H9 (cell line): ENCODE data around the gene TTC28. TPM values are rescaled to one million over a fixed set of nuclear protein-coding genes. Genes with fewer than 3 reads are reported as not detected.

Source experiments
- DNase-seq: peaks from one replicate; pipeline ENCODE4 v3.0.0-alpha.2; 2017
- H2AFZ ChIP-seq: one replicate; pipeline ENCODE4 v1.6.1; 2013; ENCODE audit warnings: mild to moderate bottlenecking, low read length, control low read depth, moderate library complexity
- H2AK5ac ChIP-seq: 2 replicates; pipeline ENCODE4 v1.6.1; 2013; ENCODE audit warnings: low read length, control low read depth, mixed read lengths; ENCODE audit not compliant: insufficient read length
- H2BK120ac ChIP-seq: one replicate; pipeline ENCODE4 v1.6.1; 2013; ENCODE audit warnings: low read depth, mild to moderate bottlenecking, low read length, control low read depth, inconsistent platforms; ENCODE audit not compliant: poor library complexity, severe bottlenecking
- H2BK12ac ChIP-seq: 2 replicates; pipeline ENCODE4 v1.6.1; 2013; ENCODE audit warnings: low read length, control low read depth, mixed read lengths, low read depth; ENCODE audit not compliant: insufficient read length
- H2BK15ac ChIP-seq: 2 replicates; pipeline ENCODE4 v1.6.1; 2013; ENCODE audit warnings: low read depth, low read length, control low read depth
- H2BK20ac ChIP-seq: one replicate; pipeline ENCODE4 v1.6.1; 2013; ENCODE audit warnings: low read depth, mild to moderate bottlenecking, low read length, control low read depth, inconsistent platforms; ENCODE audit not compliant: poor library complexity, severe bottlenecking
- H2BK5ac ChIP-seq: 2 replicates; pipeline ENCODE4 v1.6.1; 2013; ENCODE audit warnings: low read length, control low read depth, mixed read lengths; ENCODE audit not compliant: insufficient read length
- H3K14ac ChIP-seq: 2 replicates; pipeline ENCODE4 v1.6.1; 2013; ENCODE audit warnings: low read length, control low read depth; ENCODE audit not compliant: insufficient read depth
- H3K18ac ChIP-seq: 2 replicates; pipeline ENCODE4 v1.6.1; 2013; ENCODE audit warnings: low read depth, mild to moderate bottlenecking, mixed read lengths, low read length, control low read depth; ENCODE audit not compliant: insufficient read length
- H3K23ac ChIP-seq: 2 replicates; pipeline ENCODE4 v1.6.1; 2013; ENCODE audit warnings: low read length, control low read depth, mixed read lengths, low read depth; ENCODE audit not compliant: insufficient read length
- H3K23me2 ChIP-seq: 2 replicates; pipeline ENCODE4 v1.6.1; 2013; ENCODE audit warnings: low read depth, mild to moderate bottlenecking, mixed read lengths, low read length, control low read depth; ENCODE audit not compliant: insufficient read length, poor library complexity, severe bottlenecking
- H3K27ac ChIP-seq: 2 replicates; pipeline ENCODE4 v1.5.1; 2013; ENCODE audit warnings: low read length, control low read depth, mixed read lengths, low read depth; ENCODE audit not compliant: insufficient read length
- H3K27me3 ChIP-seq: 2 replicates; pipeline ENCODE4 v1.6.1; 2013; ENCODE audit warnings: low read length, control low read depth, inconsistent platforms; ENCODE audit not compliant: insufficient read depth
- H3K4ac ChIP-seq: 2 replicates; pipeline ENCODE4 v1.6.1; 2013; ENCODE audit warnings: low read depth, mild to moderate bottlenecking, control low read depth, inconsistent platforms, low read length, moderate library complexity
- H3K4me1 ChIP-seq: 2 replicates; pipeline ENCODE4 v1.6.1; 2013; ENCODE audit warnings: low read length, control low read depth, inconsistent platforms; ENCODE audit not compliant: insufficient read depth
- H3K4me2 ChIP-seq: 2 replicates; pipeline ENCODE4 v1.6.1; 2013; ENCODE audit warnings: low read length, control low read depth, mixed read lengths; ENCODE audit not compliant: insufficient read length, insufficient read depth
- H3K56ac ChIP-seq: 2 replicates; pipeline ENCODE4 v1.6.1; 2013; ENCODE audit warnings: low read depth, mild to moderate bottlenecking, mixed read lengths, low read length, control low read depth; ENCODE audit not compliant: insufficient read length
- H3K79me1 ChIP-seq: 2 replicates; pipeline ENCODE4 v1.6.1; 2013; ENCODE audit warnings: low read depth, mild to moderate bottlenecking, moderate library complexity, low read length, control low read depth, inconsistent platforms; ENCODE audit not compliant: insufficient read depth, poor library complexity, severe bottlenecking
- H3K79me2 ChIP-seq: 2 replicates; pipeline ENCODE4 v1.6.1; 2013; ENCODE audit warnings: low read length, control low read depth, inconsistent platforms; ENCODE audit not compliant: insufficient read depth
- H3K9ac ChIP-seq: 2 replicates; pipeline ENCODE4 v1.6.1; 2013; ENCODE audit warnings: low read length, control low read depth, mixed read lengths; ENCODE audit not compliant: insufficient read length; ENCODE audit errors: extremely low read depth
- H3K9me3 ChIP-seq: one replicate; pipeline ENCODE4 v1.6.1; 2013; ENCODE audit warnings: low read depth, low read length, inconsistent platforms; ENCODE audit not compliant: control insufficient read depth
- H3T11ph ChIP-seq: one replicate; pipeline ENCODE4 v1.6.1; 2013; ENCODE audit warnings: mild to moderate bottlenecking, low read length, control low read depth, inconsistent platforms
- H4K20me1 ChIP-seq: one replicate; pipeline ENCODE4 v1.6.1; 2013; ENCODE audit not compliant: control insufficient read depth, insufficient read length, insufficient read depth
- H4K5ac ChIP-seq: 2 replicates; pipeline ENCODE4 v1.6.1; 2013; ENCODE audit warnings: low read depth, mild to moderate bottlenecking, mixed read lengths, low read length, control low read depth; ENCODE audit not compliant: insufficient read length
- H4K8ac ChIP-seq: replicated peaks from 2 replicates; pipeline ENCODE4 v1.6.1; 2013; ENCODE audit warnings: low read length, control low read depth, mixed read lengths, low read depth; ENCODE audit not compliant: insufficient read length
- H4K91ac ChIP-seq: 2 replicates; pipeline ENCODE4 v1.6.1; 2013; ENCODE audit warnings: low read depth, mild to moderate bottlenecking, moderate library complexity, mixed read lengths, low read length, control low read depth; ENCODE audit not compliant: insufficient read length
- H3K27ac Mint-ChIP-seq, 3 experiments: 2 replicates in 2 of 3; 3 replicates in 1 of 3; pipeline ENCODE4 v1.8.0; 2020 to 2021; ENCODE audit warnings: mixed read lengths in 3 of 3, mild to moderate bottlenecking in 1 of 3, moderate library complexity in 1 of 3
- H3K27me3 Mint-ChIP-seq: 2 replicates; pipeline ENCODE4 v1.8.0; 2021; ENCODE audit warnings: low read depth, mild to moderate bottlenecking, moderate library complexity, mixed read lengths
- H3K36me3 Mint-ChIP-seq, 3 experiments: 2 replicates in 2 of 3; 3 replicates in 1 of 3; pipeline ENCODE4 v1.8.0; 2020 to 2021; ENCODE audit warnings: low read depth in 3 of 3, mixed read lengths in 3 of 3; ENCODE audit not compliant: insufficient read depth in 1 of 3
- H3K4me1 Mint-ChIP-seq, 2 experiments: 2 replicates each; pipeline ENCODE4 v1.8.0; 2020; ENCODE audit warnings: mixed read lengths in 2 of 2
- H3K4me3 Mint-ChIP-seq, 2 experiments: 2 replicates in 1 of 2; 3 replicates in 1 of 2; pipeline ENCODE4 v1.8.0; 2020 to 2021; ENCODE audit warnings: mild to moderate bottlenecking in 2 of 2, mixed read lengths in 2 of 2, moderate library complexity in 1 of 2
- H3K9me3 Mint-ChIP-seq, 2 experiments: 2 replicates in 1 of 2; 3 replicates in 1 of 2; pipeline ENCODE4 v1.8.0; 2020; ENCODE audit warnings: mild to moderate bottlenecking in 2 of 2, mixed read lengths in 2 of 2, moderate library complexity in 1 of 2
- WGBS: extraction: QIAGEN DNeasy Blood & Tissue Kit; methylation state at CpG from one replicate; pipeline ENCODE4 v1.1.7; 2013; ENCODE audit warnings: missing lambda C conversion rate, low lambda C conversion rate, mixed read lengths; ENCODE audit not compliant: insufficient read length; ENCODE audit errors: extremely low coverage; 5-methylcytosine and 5-hydroxymethylcytosine counted together
- total RNA-seq: library from RNA; stranded (reverse); gene quantifications from 2 replicates; pipeline ENCODE4 v1.2.1, GENCODE V29; 2021
- TF ChIP-seq, protein P1 (sequence below): fragments of 200-600 bp; sonication (generic); conservative IDR thresholded peaks from 3 replicates; pipeline ENCODE4 v1.8.0; 2021; ENCODE audit warnings: antibody characterized with exemption, mild to moderate bottlenecking

TTC28 gene
- total RNA-seq, 1 experiment from 2014 or later: 13.6 TPM

GRCh38 chr22:28043266-28043665 lies 636.4 kb downstream of the TTC28 start:
- Histone ChIP-seq H4K20me1 (no peaks in the 10 kb centered on the region), H3K4me1 (no peaks in the 10 kb centered on the region), H3K9me3 (no peaks in the 10 kb centered on the region), H4K5ac (no peak overlapping the region), H2BK12ac (no peak overlapping the region), H3K4me2 (no peak overlapping the region), H3K56ac (no peak overlapping the region), H2BK15ac (no peak overlapping the region), H3K27ac (no peak overlapping the region), H2AK5ac (no peak overlapping the region), H4K91ac (no peak overlapping the region), H3K79me2 (no peaks in the 10 kb centered on the region), H3K9ac (no peak overlapping the region), H2BK120ac (no peak overlapping the region), H3K27me3 (no peaks in the 10 kb centered on the region), H3K79me1 (no peaks in the 10 kb centered on the region), H3K4ac (no peak overlapping the region), H3K14ac (no peak overlapping the region), H4K8ac (no peak overlapping the region), H3K23me2 (no peaks in the 10 kb centered on the region), H2BK20ac (no peak overlapping the region), H2BK5ac (no peak overlapping the region), H3T11ph (no peak overlapping the region), H3K23ac (no peak overlapping the region), H2AFZ (no peak overlapping the region), H3K18ac (no peak overlapping the region)
- TF ChIP-seq, protein P1, sequence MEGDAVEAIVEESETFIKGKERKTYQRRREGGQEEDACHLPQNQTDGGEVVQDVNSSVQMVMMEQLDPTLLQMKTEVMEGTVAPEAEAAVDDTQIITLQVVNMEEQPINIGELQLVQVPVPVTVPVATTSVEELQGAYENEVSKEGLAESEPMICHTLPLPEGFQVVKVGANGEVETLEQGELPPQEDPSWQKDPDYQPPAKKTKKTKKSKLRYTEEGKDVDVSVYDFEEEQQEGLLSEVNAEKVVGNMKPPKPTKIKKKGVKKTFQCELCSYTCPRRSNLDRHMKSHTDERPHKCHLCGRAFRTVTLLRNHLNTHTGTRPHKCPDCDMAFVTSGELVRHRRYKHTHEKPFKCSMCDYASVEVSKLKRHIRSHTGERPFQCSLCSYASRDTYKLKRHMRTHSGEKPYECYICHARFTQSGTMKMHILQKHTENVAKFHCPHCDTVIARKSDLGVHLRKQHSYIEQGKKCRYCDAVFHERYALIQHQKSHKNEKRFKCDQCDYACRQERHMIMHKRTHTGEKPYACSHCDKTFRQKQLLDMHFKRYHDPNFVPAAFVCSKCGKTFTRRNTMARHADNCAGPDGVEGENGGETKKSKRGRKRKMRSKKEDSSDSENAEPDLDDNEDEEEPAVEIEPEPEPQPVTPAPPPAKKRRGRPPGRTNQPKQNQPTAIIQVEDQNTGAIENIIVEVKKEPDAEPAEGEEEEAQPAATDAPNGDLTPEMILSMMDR: no peak
- H3K4me1 Mint-ChIP-seq: no peaks in the 10 kb centered on the region
- H3K27me3 Mint-ChIP-seq: no peaks in the 10 kb centered on the region; the same call in 1 of the 2 replicates
- no peak for DNase-seq
- H3K36me3 Mint-ChIP-seq: no peaks in the 10 kb centered on the region
- no CpG with 5 or more reads among the region's 2 CpGs for WGBS
- H3K9me3 Mint-ChIP-seq: peaks cover 0 to 2% of the 10 kb centered on the region in 2 experiments; a peak in 1 of 5 replicates
- H3K4me3 Mint-ChIP-seq: no peak overlapping the region
- no peak overlapping the region; a peak in 1 of 7 replicates for H3K27ac Mint-ChIP-seq
